ENCODE measurements around the gene MYBPHL. TPM values are rescaled to one million over a fixed set of nuclear protein-coding genes. Genes with fewer than 3 reads are reported as not detected.
A peak's percentile ranks its signal among the peaks of the same experiment; 100 is the strongest.

MYBPHL gene
- total and polyA plus RNA-seq, 2 of the 13 experiments (the other 11 are each of a cell fraction or from before 2014, with no cell fraction given) = 3.7 to 3.8 TPM

DNA sequence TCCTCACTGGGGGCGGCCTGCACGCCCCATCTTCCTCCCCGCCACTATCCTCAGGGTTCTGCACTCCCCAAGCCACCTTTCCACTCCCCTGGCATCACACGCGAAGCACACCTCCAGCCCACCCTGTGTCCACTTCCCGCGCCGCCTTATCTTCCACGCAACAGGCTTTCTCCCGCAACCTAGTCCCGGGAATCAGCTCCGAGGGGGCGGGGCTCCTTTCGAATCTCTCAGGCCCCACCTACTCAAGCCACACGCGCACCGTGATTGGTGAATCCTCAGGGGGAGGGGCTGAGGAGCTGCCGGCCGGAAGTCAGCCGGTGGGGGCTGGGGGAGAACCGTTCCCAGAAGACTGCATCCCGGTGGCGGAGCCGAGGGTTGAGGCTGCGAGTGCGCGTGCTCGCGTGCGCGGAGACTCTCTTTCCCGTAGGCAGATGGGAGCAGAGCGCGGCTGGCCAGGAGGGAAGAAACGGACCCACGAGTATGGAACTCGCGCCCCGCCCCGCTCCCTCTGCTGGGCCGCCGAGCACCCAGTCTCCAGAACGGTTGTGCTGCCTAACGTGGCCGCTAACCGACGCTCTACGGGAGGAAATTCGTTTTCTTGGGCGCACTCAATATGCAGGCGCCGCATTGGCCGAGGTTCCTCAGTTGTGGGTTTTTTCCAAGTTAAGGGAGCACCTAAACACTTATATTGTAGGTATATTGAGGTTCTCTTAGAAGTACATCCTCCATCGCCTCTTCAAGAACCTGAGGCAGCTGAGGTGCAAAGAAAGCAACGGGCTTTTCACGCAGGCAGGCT is 23.7 kb downstream of the MYBPHL start, which contains the start of gene PSRC1 (continued):
- no peak for TF ChIP-seq NKX3-1 (CRISPR knock-in tag; IDR thresholded peaks at IDR 0.05)
- peak; percentile 61; the same call in 1 of the 2 replicates for TF ChIP-seq ZNF558 (CRISPR knock-in tag; IDR thresholded peaks at IDR 0.05; ENCODE audit: borderline replicate concordance)
- peak; percentile 81 for TF ChIP-seq IKZF5 (CRISPR knock-in tag; IDR thresholded peaks at IDR 0.05)
- TF ChIP-seq ZNF232 (CRISPR knock-in tag; IDR thresholded peaks at IDR 0.05; ENCODE audit: borderline replicate concordance) = peak; percentile 43; the same call in 1 of the 2 replicates
- TF ChIP-seq, protein P1, sequence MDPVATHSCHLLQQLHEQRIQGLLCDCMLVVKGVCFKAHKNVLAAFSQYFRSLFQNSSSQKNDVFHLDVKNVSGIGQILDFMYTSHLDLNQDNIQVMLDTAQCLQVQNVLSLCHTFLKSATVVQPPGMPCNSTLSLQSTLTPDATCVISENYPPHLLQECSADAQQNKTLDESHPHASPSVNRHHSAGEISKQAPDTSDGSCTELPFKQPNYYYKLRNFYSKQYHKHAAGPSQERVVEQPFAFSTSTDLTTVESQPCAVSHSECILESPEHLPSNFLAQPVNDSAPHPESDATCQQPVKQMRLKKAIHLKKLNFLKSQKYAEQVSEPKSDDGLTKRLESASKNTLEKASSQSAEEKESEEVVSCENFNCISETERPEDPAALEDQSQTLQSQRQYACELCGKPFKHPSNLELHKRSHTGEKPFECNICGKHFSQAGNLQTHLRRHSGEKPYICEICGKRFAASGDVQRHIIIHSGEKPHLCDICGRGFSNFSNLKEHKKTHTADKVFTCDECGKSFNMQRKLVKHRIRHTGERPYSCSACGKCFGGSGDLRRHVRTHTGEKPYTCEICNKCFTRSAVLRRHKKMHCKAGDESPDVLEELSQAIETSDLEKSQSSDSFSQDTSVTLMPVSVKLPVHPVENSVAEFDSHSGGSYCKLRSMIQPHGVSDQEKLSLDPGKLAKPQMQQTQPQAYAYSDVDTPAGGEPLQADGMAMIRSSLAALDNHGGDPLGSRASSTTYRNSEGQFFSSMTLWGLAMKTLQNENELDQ (CRISPR knock-in tag; IDR thresholded peaks at IDR 0.05; ENCODE audit: borderline replicate concordance) = no peak
- TF ChIP-seq ZNF580 (CRISPR knock-in tag; IDR thresholded peaks at IDR 0.05; ENCODE audit: borderline replicate concordance, low read depth) = peak; percentile 87; the same call in 1 of the 2 replicates
- TF ChIP-seq PAWR (CRISPR knock-in tag; IDR thresholded peaks at IDR 0.05; ENCODE audit: borderline replicate concordance) = no peak
- no peak for TF ChIP-seq MTF2 (CRISPR knock-in tag; IDR thresholded peaks at IDR 0.05; ENCODE audit: borderline replicate concordance)
- no peak for TF ChIP-seq ZNF18 (CRISPR knock-in tag; IDR thresholded peaks at IDR 0.05; ENCODE audit: insufficient replicate concordance)
- TF ChIP-seq ZNF512B (CRISPR knock-in tag; IDR thresholded peaks at IDR 0.05; ENCODE audit: borderline replicate concordance) = no peak
- TF ChIP-seq ZFP36L1 (CRISPR knock-in tag; IDR thresholded peaks at IDR 0.05) = 0 out of 2 replicates have a peak, but pooled peaks have one; percentile 44
- TF ChIP-seq PRPF4 (IDR thresholded peaks at IDR 0.05; ENCODE audit: low read depth, low read length, poor library complexity, severe bottlenecking) = no peak
- TF ChIP-seq STAT6 (CRISPR knock-in tag; IDR thresholded peaks at IDR 0.05; ENCODE audit: borderline replicate concordance) = no peak; the same call in none of the 2 replicates
- TF ChIP-seq ZNF777 (CRISPR knock-in tag; IDR thresholded peaks at IDR 0.05) = 0 out of 2 replicates have a peak, but pooled peaks have one; percentile 43
- TF ChIP-seq ZNF263 (CRISPR knock-in tag; IDR thresholded peaks at IDR 0.05) = peak; percentile 54; the same call in 1 of the 2 replicates
- TF ChIP-seq PHF5A (CRISPR knock-in tag; IDR thresholded peaks at IDR 0.05; ENCODE audit: low read depth, unreplicated experiment) = peak; percentile 47
